Measurements from ENCODE around the gene LDHAL6B. TPM values are rescaled to one million over a fixed set of nuclear protein-coding genes. Genes with fewer than 3 reads are reported as not detected.
A peak's percentile ranks its signal among the peaks of the same experiment; 100 is the strongest.

The LDHAL6B gene
- total RNA-seq, 1 donor from 2014 or later, result not detected

- no peak for DNase-seq (ENCODE audit: low spot score)
- H3K9me3 Mint-ChIP-seq (ENCODE audit: low read depth), result no peaks in the 10 kb centered on the region
These were observed 38.1 kb upstream of the LDHAL6B start for GRCh38 chr15:59168536-59168935.

DNA sequence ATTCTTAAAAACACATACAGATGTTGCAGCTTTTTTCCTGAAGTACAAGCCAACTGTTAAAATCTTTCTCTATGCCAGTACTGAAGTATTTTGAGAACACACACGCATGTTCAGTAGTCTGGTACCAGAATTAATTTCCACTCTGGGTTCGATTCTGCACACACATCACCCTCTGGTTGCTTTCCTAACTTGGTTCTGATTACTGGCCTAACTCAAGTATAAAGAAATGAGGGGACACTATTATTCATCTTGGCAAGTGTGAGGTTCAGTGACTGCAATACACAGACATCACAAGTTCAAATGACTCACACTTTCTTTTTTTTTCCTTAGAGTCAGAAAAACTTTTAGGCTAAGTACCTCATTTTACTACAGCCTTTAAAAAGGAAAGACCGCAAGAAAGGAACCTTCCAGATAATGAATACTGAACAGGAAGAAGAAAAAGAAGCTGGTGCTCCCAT, 37.4 kb upstream of the LDHAL6B start:
- no peak for DNase-seq (ENCODE audit: low spot score)
- Mint-ChIP-seq H3K36me3 (ENCODE audit: low read depth) (peaks cover 22% of the 10 kb centered on the region), H3K4me1 (ENCODE audit: low read depth) (peaks cover 46% of the 10 kb centered on the region), H3K9me3 (ENCODE audit: low read depth) (peaks cover 2% of the 10 kb centered on the region), H3K4me3 (ENCODE audit: unreplicated experiment) (no peak overlapping the region), H3K27ac (ENCODE audit: unreplicated experiment) (peak overlapping the region; percentile 96), H3K27me3 (ENCODE audit: low read depth) (no peaks in the 10 kb centered on the region)
- TF ChIP-seq CTCF (IDR thresholded peaks at IDR 0.05), result no peak

More at GRCh38 chr15:59168536-59168935, 38.1 kb upstream of the LDHAL6B start:
- H3K4me3 Mint-ChIP-seq (ENCODE audit: unreplicated experiment), result no peak overlapping the region
- peaks cover 20% of the 10 kb centered on the region for H3K36me3 Mint-ChIP-seq (ENCODE audit: low read depth)
- no peak for TF ChIP-seq CTCF (IDR thresholded peaks at IDR 0.05)
- peak overlapping the region; percentile 96 for H3K27ac Mint-ChIP-seq (ENCODE audit: unreplicated experiment)
- no peaks in the 10 kb centered on the region for H3K27me3 Mint-ChIP-seq (ENCODE audit: low read depth)
- H3K4me1 Mint-ChIP-seq (ENCODE audit: low read depth), result peaks cover 46% of the 10 kb centered on the region

DNA sequence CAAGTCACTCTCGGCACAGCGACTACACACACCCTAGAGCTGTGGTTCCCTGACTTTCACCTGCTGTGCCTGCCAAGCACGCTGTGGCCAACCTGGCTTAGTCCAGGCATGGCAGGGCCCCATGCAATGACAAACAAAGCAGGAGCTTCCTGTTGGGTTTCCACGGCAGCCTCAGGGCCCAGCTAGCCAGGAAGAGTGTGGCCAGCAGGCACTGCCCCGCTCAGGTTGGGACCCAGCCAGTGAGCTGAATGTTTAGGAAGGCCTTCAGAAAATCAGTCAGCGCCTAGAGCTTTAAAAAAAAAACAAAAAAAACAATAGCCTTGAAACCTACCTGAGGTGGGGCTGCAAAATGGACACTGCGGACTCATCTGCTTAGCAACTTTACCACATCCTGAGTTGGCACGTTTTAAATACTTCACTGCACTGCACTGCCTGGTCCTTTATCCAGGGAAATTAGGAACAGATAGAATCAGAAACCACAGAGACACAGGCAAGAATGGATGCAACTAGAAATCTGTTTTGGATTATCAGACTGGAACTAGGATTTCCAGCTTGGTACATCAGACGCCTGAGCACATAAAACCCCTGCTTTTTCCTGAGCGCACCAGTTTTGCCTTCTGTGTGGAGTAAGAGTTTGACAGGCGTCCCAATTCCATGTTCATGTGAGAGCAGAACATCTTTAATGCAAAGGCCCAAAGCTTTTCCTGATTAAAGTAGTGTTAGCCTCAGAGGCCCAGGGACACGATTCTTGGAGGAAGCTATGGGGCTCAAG, 36.2 kb upstream of the LDHAL6B start:
- peaks cover 22% of the 10 kb centered on the region for H3K36me3 Mint-ChIP-seq (ENCODE audit: low read depth)

GRCh38 chr15:59171067-59171397, 35.6 kb upstream of the LDHAL6B start:
- TF ChIP-seq CTCF (IDR thresholded peaks at IDR 0.05), result no peak
- H3K4me1 Mint-ChIP-seq (ENCODE audit: low read depth), result peaks cover 50% of the 10 kb centered on the region
- DNase-seq (ENCODE audit: low spot score), result no peak
- H3K36me3 Mint-ChIP-seq (ENCODE audit: low read depth), result peaks cover 22% of the 10 kb centered on the region
- H3K27me3 Mint-ChIP-seq (ENCODE audit: low read depth), result no peaks in the 10 kb centered on the region
- no peak overlapping the region for H3K4me3 Mint-ChIP-seq (ENCODE audit: unreplicated experiment)
- H3K9me3 Mint-ChIP-seq (ENCODE audit: low read depth), result peaks cover 2% of the 10 kb centered on the region
- H3K27ac Mint-ChIP-seq (ENCODE audit: unreplicated experiment), result no peak overlapping the region

More for the DNA sequence above, 36.2 kb upstream of the LDHAL6B start:
- Mint-ChIP-seq H3K27me3 (ENCODE audit: low read depth) (no peaks in the 10 kb centered on the region), H3K4me3 (ENCODE audit: unreplicated experiment) (no peak overlapping the region), H3K9me3 (ENCODE audit: low read depth) (peaks cover 2% of the 10 kb centered on the region), H3K27ac (ENCODE audit: unreplicated experiment) (peak overlapping the region; percentile 96), H3K4me1 (ENCODE audit: low read depth) (peaks cover 53% of the 10 kb centered on the region)
- DNase-seq (ENCODE audit: low spot score), result no peak
- TF ChIP-seq CTCF (IDR thresholded peaks at IDR 0.05), result no peak

DNA sequence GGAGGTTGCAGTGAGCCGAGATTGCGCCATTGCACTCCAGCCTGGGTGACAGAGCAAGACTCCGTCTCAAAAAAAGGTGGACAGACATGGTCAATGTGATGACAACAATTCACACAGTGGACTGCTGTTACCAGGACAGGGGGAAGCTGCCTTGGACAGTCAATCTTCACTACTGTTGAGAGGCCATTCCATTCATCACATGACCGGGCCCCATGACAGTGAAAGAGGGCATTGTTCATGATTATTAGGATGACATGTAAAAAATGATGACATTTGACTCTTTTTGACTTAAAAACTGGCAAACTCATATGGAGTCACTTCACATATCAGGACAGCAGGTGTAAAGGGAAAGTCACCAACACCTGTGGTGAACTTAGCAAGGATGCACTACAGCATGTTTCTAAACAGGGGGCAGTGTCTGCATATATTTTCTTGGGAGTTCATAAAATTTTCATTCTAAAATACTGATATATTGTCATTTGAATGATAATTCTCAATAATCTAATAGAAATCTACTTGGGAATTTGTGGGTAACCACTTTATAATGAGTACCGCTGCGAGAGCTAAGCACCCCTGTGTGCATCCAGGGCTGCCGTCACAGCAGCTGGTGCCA, 34.2 kb upstream of the LDHAL6B start:
- Mint-ChIP-seq H3K4me1 (ENCODE audit: low read depth) (peaks cover 42% of the 10 kb centered on the region), H3K4me3 (ENCODE audit: unreplicated experiment) (no peak overlapping the region), H3K36me3 (ENCODE audit: low read depth) (peaks cover 22% of the 10 kb centered on the region), H3K27ac (ENCODE audit: unreplicated experiment) (no peak overlapping the region), H3K27me3 (ENCODE audit: low read depth) (no peaks in the 10 kb centered on the region), H3K9me3 (ENCODE audit: low read depth) (peaks cover 2% of the 10 kb centered on the region)
- no peak for DNase-seq (ENCODE audit: low spot score)
- peak; percentile 60 for TF ChIP-seq CTCF (IDR thresholded peaks at IDR 0.05)
